A549 (cell line): ENCODE measurements around the gene CELF1. TPM values are rescaled to one million over a fixed set of nuclear protein-coding genes. Genes with fewer than 3 reads are reported as not detected.
A peak's percentile ranks its signal among the peaks of the same experiment; 100 is the strongest.

Source experiments
- ATAC-seq, 2 experiments: fragments of 200-7000 bp in 1 of 2; fragments of >200 bp in 1 of 2; cut with Nextera tagmentation in 1 of 2; cut with Tn5 transposase in 1 of 2; 3 replicates each; pipeline versions ENCODE4 v1.8.0 to v1.9.1; 2018 to 2020; ENCODE audit warnings: mild to moderate bottlenecking in 1 of 2, moderate library complexity in 1 of 2
- CTCF ChIA-PET: fragments of 300-600 bp; sonication (Branson Sonifier 250); formaldehyde crosslinking; extraction: SDS; loops from one replicate; lab custom pipeline; 2021; ENCODE audit warnings: antibody characterized with exemption, inconsistent platforms; lab: Yijun Ruan, JAX
- POLR2A ChIA-PET: fragments of 350-600 bp; formaldehyde crosslinking; extraction: SDS; loops from one replicate; lab custom pipeline; 2021; ENCODE audit warnings: antibody characterized with exemption, inconsistent platforms; lab: Yijun Ruan, JAX
- DNase-seq, 2 experiments: peaks; one replicate each; pipeline versions ENCODE4 v3.0.0 to v3.0.0-alpha.2; 2011 to 2016; ENCODE audit warnings: low read depth in 1 of 2, low spot score in 1 of 2
- FAIRE-seq: peaks from 2 replicates; lab custom pipeline; 2011; peaks lifted over from hg19 to GRCh38; lab: Jason Lieb, UNC
- H3K27ac ChIP-seq, 2 experiments: fragments of >200 bp; sonication (Bioruptor Twin); formaldehyde crosslinking; 3 replicates each; pipeline ENCODE4 v1.5.1; 2016 to 2017
- H3K4me1 ChIP-seq: fragments of >200 bp; sonication (Bioruptor Twin); formaldehyde crosslinking; 3 replicates; pipeline ENCODE4 v1.6.1; 2016
- H3K4me2 ChIP-seq: fragments of >200 bp; sonication (Bioruptor Twin); formaldehyde crosslinking; 3 replicates; pipeline ENCODE4 v1.6.1; 2016
- H3K4me3 ChIP-seq: fragments of >200 bp; sonication (Bioruptor Twin); formaldehyde crosslinking; 3 replicates; pipeline ENCODE4 v1.5.1; 2016
- H3K9me3 ChIP-seq: fragments of >200 bp; sonication (Bioruptor Twin); formaldehyde crosslinking; 3 replicates; pipeline ENCODE4 v1.6.1; 2016
- BHLHE40 ChIP-seq: IDR thresholded peaks from 2 replicates; pipeline ENCODE4 v1.6.1; 2012; ENCODE audit warnings: low read depth, low read length, inconsistent platforms
- CTCF ChIP-seq: fragments of >200 bp; sonication (Bioruptor Twin); formaldehyde crosslinking; IDR thresholded peaks from 3 replicates; pipeline ENCODE4 v1.5.1; 2016
- E2F6 ChIP-seq: IDR thresholded peaks from 2 replicates; pipeline ENCODE4 v1.6.1; 2012; ENCODE audit warnings: low read depth, borderline replicate concordance
- EHF ChIP-seq: fragments of 250-450 bp; sonication (Bioruptor Pico); IDR thresholded peaks from 2 replicates; pipeline ENCODE4 v1.5.0; 2020; ENCODE audit warnings: mild to moderate bottlenecking
- ELK1 ChIP-seq: fragments of 150-350 bp; IDR thresholded peaks from 2 replicates; pipeline ENCODE4 v1.6.1; 2014; ENCODE audit warnings: low read depth, mild to moderate bottlenecking, low read length
- FOSL2 ChIP-seq, 2 experiments: fragments of 450-650 bp in 1 of 2; fragments of >200 bp in 1 of 2; sonication (Bioruptor Twin) in 1 of 2; formaldehyde crosslinking; IDR thresholded peaks; 2 replicates each; pipeline versions ENCODE4 v1.5.0 to v1.6.1; 2016 to 2020; ENCODE audit warnings: mild to moderate bottlenecking in 1 of 2, moderate library complexity in 1 of 2
- FOXS1 ChIP-seq: fragments of 250-450 bp; sonication (Bioruptor Pico); IDR thresholded peaks from 2 replicates; pipeline ENCODE4 v1.5.0; 2020; ENCODE audit warnings: mild to moderate bottlenecking, moderate library complexity
- HEYL ChIP-seq: fragments of 250-450 bp; sonication (Bioruptor Pico); IDR thresholded peaks from 2 replicates; pipeline ENCODE4 v1.8.0; 2021; ENCODE audit warnings: mild to moderate bottlenecking, moderate library complexity
- HOXA7 ChIP-seq: fragments of 250-450 bp; sonication (Bioruptor Pico); IDR thresholded peaks from 2 replicates; pipeline ENCODE4 v1.5.0; 2020; ENCODE audit warnings: mild to moderate bottlenecking, moderate library complexity
- KDM1A ChIP-seq: fragments of 200-600 bp; sonication (generic); IDR thresholded peaks from 2 replicates; pipeline ENCODE4 v1.6.1; 2016; ENCODE audit warnings: low read depth, mild to moderate bottlenecking
- MAZ ChIP-seq: fragments of 150-350 bp; IDR thresholded peaks from 2 replicates; pipeline ENCODE4 v1.6.1; 2014; ENCODE audit warnings: antibody characterized with exemption, low read depth, low read length, borderline replicate concordance
- PBX3 ChIP-seq: IDR thresholded peaks from 2 replicates; pipeline ENCODE4 v1.6.1; 2012
- PHF8 ChIP-seq: fragments of 200-600 bp; sonication (generic); IDR thresholded peaks from 2 replicates; pipeline ENCODE4 v1.6.1; 2016; ENCODE audit warnings: low read depth, mild to moderate bottlenecking, antibody characterized with exemption, moderate library complexity, borderline replicate concordance
- RAD21 ChIP-seq, 2 experiments: fragments of >200 bp in 1 of 2; sonication (Bioruptor Twin) in 1 of 2; formaldehyde crosslinking in 1 of 2; IDR thresholded peaks in 1 of 2; conservative IDR thresholded peaks in 1 of 2; 2 replicates in 1 of 2; 3 replicates in 1 of 2; pipeline ENCODE4 v1.6.1; 2012 to 2018; ENCODE audit warnings: inconsistent platforms in 1 of 2
- REST ChIP-seq: fragments of 200-600 bp; sonication (generic); IDR thresholded peaks from 2 replicates; pipeline ENCODE4 v1.6.1; 2016; ENCODE audit warnings: antibody characterized with exemption, mild to moderate bottlenecking, moderate library complexity
- TFCP2L1 ChIP-seq: fragments of 250-450 bp; sonication (Bioruptor Pico); IDR thresholded peaks from 2 replicates; pipeline ENCODE4 v1.5.0; 2021; ENCODE audit warnings: mild to moderate bottlenecking
- TP53 ChIP-seq: fragments of 250-450 bp; sonication (Bioruptor Pico); IDR thresholded peaks from 2 replicates; pipeline ENCODE4 v1.5.0; 2021; ENCODE audit warnings: mild to moderate bottlenecking, moderate library complexity
- USF2 ChIP-seq: fragments of 450-650 bp; IDR thresholded peaks from 2 replicates; pipeline ENCODE4 v1.6.1; 2014; ENCODE audit warnings: antibody characterized with exemption
- ZFP36 ChIP-seq: fragments of 450-650 bp; IDR thresholded peaks from 2 replicates; pipeline ENCODE4 v1.6.1; 2014; ENCODE audit warnings: borderline replicate concordance; ENCODE audit not compliant: partially characterized antibody
- WGBS: methylation state at CpG from one replicate; pipeline ENCODE4 v1.1.6; 2017; ENCODE audit errors: missing lambda C conversion rate; 5-methylcytosine and 5-hydroxymethylcytosine counted together
- polyA plus RNA-seq, 4 experiments: library from polyadenylated mRNA; depleted of rRNA in 3 of 4; stranded (reverse); fragments of >200 nt; fragmentation: RNase III in 1 of 4; extraction: RNeasy Plus Mini Kit Qiagen cat#74134 plus additional on column Dnase treatment in 1 of 4; gene quantifications; 2 replicates in 3 of 4; 3 replicates in 1 of 4; pipeline ENCODE4 v1.2.3, GENCODE V29; 2011 to 2017

CELF1 gene
- polyA plus RNA-seq, 2 of the 4 experiments (the other 2 are of a cell fraction): 53.8 to 138 TPM

GRCh38 chr11:47510209-47510608 lies 42.7 kb downstream of the CELF1 start:
- no peak for TF ChIP-seq RAD21 (conservative IDR thresholded peaks at IDR 0.05 in 1 of 2, IDR thresholded peaks at IDR 0.05 in 1 of 2)
- TF ChIP-seq PHF8: no peak
- TF ChIP-seq BHLHE40: no peak
- TF ChIP-seq E2F6: no peak
- no peak for TF ChIP-seq REST
- TF ChIP-seq EHF: no peak
- no peak for TF ChIP-seq HEYL
- no peak for TF ChIP-seq FOXS1
- TF ChIP-seq ELK1: no peak
- no peak for TF ChIP-seq TP53
- no peak for TF ChIP-seq CTCF
- TF ChIP-seq KDM1A: no peak
- no peak for TF ChIP-seq FOSL2 (IDR thresholded peaks at IDR 0.05)
- no peak for TF ChIP-seq FOSL2 (CRISPR knock-in tag; IDR thresholded peaks at IDR 0.05)
- H3K4me1 ChIP-seq: peaks cover 81% of the 10 kb centered on the region
- ChIA-PET CTCF (interaction anchor here (0.8 to 1.5 kb wide), 4 partner anchors 19 to 98 kb away, joined by 3 read pairs; partner anchors contain the start of gene CELF1), POLR2A (no interaction called here)
- DNase-seq (no peak), FAIRE-seq (no peak), ATAC-seq (no peak)
- no peaks in the 10 kb centered on the region for H3K9me3 ChIP-seq
- WGBS: 84% methylated on average over 7 of the region's 7 CpGs
- no peak overlapping the region for H3K4me2 ChIP-seq
- no peak overlapping the region for H3K4me3 ChIP-seq
- H3K27ac ChIP-seq: no peak overlapping the region

GRCh38 chr11:47509077-47509536 lies 43.8 kb downstream of the CELF1 start:
- Histone ChIP-seq H3K4me1 (peaks cover 70% of the 10 kb centered on the region), H3K27ac (peak overlapping the region in 1 of 2 experiments; percentile 25; a peak in 1 of 6 replicates), H3K9me3 (no peaks in the 10 kb centered on the region), H3K4me3 (no peak overlapping the region), H3K4me2 (no peak overlapping the region)
- POLR2A ChIA-PET: no interaction called here
- CTCF ChIA-PET: interaction anchor here (0.7 to 1.5 kb wide), 8 partner anchors 12 to 356 kb away, joined by 3 to 4 read pairs (median 3); partner anchors contain the start of gene CELF1
- no peak for ATAC-seq
- WGBS: 84% methylated on average over 4 of the region's 4 CpGs
- FAIRE-seq: no peak
- TF ChIP-seq FOXS1 (no peak), PBX3 (no peak), ELK1 (no peak), TFCP2L1 (CRISPR knock-in tag) (no peak), CTCF (no peak), USF2 (no peak), ZFP36 (no peak), MAZ (no peak), HOXA7 (CRISPR knock-in tag) (no peak)
- DNase-seq: no peak
